COLO829 (cell line): ENCODE measurements around the gene MMP20.
"Not testable (repeated sequence)": the region's sequence is repeated elsewhere in the genome, so short reads cannot be mapped to it uniquely, and the experiment has no call there.

Experiments used
- DNase-seq: peaks from one replicate; pipeline ENCODE4 v3.0.0; 2012; ENCODE audit warnings: low spot score

MMP20 gene

GRCh38 chr11:102625177-102625576 lies at the start of gene MMP20:
Gene MMP20, minus strand, starts transcription at chr11:102625332. Its CDS starts 13 bp downstream, at chr11:102625319.
- DNase-seq: no peak

DNA sequence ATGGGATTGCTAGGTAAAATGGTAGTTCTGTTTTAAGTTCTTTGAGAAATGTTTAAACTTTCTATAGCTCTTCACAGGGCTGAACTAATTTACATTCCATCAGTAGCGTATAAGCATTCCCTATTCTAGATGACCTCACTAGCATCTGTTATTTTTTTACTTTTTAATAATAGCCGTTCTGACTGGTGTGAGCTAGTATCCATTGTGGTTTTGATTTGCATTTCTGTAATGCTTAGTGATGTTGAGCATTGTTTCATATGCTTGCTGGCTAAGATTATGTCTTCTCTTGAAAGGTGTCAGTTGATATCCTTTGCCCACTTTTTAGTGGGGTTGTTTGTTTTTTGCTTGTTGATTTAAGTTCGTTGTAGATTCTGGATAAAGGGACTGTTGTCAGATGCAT lies 44.5 kb upstream of the MMP20 start:
- DNase-seq: no peak

GRCh38 chr11:102666331-102666957 lies 41.3 kb upstream of the MMP20 start:
- peak; percentile 55 for DNase-seq

DNA sequence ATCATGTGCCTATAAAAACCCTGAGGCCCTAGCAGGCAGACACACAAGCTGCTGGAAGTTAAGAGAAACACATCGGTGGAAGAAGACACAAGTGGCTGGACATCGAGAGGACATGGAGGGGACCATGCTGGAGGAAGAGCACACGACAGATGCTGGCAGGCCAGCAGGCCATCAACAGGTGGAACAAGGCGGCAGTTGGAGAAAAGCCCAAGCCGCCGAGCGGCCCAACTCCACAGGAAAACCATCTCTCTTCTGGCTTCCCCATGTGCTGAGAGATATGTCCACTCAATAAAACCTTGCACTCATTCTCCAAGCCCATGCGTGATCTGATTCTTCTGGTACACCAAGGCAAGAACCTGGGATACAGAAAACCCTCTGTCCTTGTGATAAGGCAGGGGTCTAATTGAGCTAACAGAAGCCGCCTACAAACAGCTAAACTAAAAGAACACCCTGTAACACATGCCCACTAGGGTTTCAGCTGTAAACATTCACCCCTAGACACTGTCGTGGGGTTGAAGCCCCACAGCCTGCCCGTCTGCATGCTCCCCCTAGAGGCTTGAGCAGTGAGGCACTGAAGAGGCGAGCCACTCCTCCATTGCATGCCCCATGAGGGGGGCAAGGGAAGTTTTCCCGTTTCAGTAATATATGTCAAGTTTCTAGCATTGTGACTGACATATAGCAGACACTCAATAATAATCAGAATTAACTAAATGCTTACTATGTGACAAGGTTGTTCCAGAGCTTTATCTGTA lies 39.0 kb upstream of the MMP20 start:
- no peak for DNase-seq

- no peak for DNase-seq
These were observed 37.5 kb upstream of the MMP20 start for GRCh38 chr11:102662607-102663006.

DNA sequence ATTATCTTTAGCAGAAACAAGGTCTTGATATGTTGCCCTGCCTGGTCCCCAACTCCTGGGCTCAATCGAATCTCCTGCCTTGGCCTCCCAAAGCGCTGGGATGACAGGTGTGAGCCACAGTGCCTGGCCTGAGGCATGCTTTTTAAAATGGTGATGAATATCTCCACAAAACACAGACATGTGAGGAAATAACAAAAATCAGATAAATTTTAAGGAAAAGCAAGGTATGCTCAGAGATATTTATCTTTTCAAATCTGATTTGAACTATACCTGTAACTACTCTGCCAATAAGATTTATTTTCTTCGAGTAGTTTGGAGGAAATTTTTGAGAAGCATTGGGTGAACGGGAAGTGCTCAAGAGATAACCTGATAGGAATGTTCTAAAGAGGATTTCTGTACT lies 35.9 kb upstream of the MMP20 start:
- DNase-seq: no peak

DNA sequence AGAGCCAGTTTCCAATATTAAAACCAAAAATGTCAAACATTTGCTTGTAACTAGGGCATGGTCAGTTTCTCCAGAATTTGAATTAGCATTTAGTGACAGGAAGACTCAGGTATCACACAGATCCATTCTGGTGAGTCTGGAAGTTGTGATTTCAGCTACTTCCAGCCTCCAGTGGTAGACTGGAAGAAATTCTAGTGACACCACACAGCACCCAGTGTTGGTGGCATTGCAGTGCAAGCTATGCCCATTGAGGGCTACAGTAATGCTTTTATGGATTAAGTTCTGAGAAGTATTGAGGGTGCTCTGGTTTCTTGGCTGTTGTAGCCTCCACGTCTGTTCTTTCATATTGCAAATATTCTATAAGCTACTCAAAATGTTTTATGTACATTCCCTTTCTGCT lies 31.4 kb upstream of the MMP20 start:
- no peak for DNase-seq

- no peak for DNase-seq
These were observed 30.4 kb upstream of the MMP20 start for GRCh38 chr11:102655547-102655946.

DNA sequence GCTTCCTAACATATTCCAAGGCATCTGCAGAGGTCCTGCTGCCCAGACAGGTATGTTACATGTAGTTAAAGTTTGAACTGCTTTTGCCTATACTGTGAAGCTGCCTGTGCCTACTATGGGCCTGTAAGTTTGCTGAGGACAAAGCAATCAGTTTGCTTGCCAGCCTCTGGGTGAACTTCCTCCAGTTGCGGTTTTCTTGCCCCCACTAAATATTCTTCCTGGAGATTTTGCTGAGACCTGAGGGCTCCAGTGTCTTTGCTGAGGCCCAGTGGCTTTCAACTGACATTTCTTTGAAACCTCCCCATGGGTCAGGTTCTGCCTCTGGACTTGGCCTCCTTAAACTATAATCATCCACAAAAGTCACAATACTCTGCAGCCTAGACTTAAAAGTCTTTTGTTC lies 29.6 kb upstream of the MMP20 start:
- DNase-seq: no peak

DNA sequence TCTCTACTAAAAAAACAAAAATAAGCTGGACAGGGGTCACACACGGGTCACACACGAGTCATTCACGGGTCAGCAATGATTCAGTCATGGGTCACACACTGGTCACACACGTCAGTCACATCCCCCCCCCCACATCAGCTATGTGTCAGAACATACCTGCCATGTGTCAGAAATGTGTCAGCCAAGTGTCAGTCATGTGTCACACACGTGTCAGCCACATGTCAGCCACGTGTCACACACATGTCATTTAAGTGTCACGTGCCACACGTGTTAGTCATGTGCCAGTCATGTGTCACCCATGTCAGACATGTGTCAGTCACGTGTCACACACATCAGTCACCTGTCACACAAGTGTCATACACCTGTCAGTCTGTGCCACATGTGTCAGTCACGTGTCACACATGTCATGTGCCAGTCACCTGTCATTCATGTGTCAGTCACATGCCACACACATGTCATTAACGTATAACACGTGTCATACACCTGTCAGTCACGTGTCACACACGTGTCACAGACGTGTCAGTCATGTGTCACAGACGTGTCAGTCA lies 28.7 kb upstream of the MMP20 start:
- DNase-seq: no peak

DNA sequence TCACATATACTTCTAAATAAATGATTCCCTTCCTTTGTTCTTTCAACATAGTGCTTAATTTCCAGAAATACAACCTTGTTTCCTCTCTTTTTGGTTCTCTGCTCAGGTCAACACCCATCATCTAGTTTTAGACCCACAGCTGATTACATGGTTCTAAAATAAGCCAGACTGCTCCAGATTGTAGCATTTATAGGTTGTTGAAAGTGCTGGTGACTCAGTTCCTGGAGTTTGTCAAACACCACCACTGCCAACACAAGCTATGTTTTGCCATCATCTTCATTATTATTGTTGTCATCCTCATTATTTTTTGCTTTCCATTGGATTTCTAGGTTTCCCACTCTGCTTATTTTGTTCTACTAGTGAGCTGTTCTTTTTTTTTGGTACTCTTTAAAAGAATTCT lies 22.3 kb upstream of the MMP20 start:
- no peak for DNase-seq

DNA sequence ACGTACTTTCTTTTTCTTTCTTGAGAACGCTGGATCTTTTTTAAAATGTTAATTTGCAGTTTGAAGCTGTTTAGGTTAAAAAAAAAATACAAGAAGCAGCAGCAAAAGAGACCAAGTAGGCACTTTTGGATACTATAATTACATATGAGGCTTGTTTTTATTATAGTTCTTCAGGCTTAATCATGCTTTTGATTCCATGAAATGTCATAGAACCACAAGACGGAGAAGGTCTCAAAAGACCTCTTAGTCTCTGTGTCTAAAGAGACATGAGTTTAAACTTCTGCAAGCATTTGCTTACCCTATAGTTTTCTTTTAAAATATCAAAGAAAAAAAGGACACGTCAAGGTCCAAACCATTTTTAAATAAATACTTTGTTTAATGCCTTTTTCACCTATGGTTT lies 18.8 kb upstream of the MMP20 start:
- no peak for DNase-seq

- DNase-seq: no peak
These were observed 15.8 kb upstream of the MMP20 start for GRCh38 chr11:102640946-102641345.

DNA sequence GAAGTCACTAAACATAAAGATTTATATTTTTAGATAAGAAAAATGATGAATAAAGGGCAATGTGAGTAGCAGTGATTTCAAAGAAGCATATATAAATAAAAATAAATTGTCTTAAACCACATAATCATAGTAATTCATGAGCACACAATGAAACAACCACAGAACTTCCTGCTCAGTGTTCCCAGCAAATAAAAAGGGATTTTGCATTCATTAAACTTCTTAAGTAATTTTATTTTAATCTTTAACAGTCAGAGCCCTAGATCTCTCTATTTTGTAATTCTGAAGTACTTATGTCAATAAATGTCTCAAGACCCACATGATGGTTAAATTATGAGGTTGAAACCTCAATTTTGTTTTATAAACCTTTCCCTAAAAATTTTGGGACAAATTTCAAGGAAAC lies 14.5 kb upstream of the MMP20 start:
- DNase-seq: no peak

GRCh38 chr11:102637731-102638130 lies 12.6 kb upstream of the MMP20 start:
- DNase-seq: no peak

GRCh38 chr11:102633385-102634026 lies 8.4 kb upstream of the MMP20 start:
- DNase-seq: no peak

- no peak for DNase-seq
These were observed 6.9 kb upstream of the MMP20 start for GRCh38 chr11:102632026-102632425.

GRCh38 chr11:102630598-102631448 lies 5.7 kb upstream of the MMP20 start:
- no peak for DNase-seq

DNA sequence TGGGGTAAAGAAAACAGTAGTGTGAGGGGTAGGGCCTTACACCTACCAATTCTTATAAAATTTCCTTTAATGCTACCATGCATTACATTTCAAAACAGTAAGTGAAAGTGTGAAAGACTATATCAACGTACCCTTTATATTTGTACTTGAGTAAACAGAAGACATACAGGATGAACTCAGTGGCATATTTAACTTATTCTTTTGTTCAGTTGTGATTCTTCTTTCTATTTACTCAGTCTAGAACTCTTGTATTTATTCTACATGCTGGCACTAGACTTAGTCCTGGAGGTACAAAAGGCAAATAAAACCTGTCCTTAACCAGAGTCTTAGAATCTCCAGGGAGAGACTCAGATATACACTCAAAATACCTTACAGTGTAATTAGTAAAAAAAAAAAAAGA lies 4.8 kb upstream of the MMP20 start:
- DNase-seq: not testable (repeated sequence)

- DNase-seq: no peak
These were observed 1.5 kb upstream of the MMP20 start for GRCh38 chr11:102626676-102627075.

- DNase-seq: no peak
These were observed 1.1 kb downstream of the MMP20 start for GRCh38 chr11:102623998-102624397.

GRCh38 chr11:102623128-102623527 lies 2.0 kb downstream of the MMP20 start:
- DNase-seq: no peak
